HepG2 (cell line): ENCODE data around the gene ATP13A3. TPM values are rescaled to one million over a fixed set of nuclear protein-coding genes. Genes with fewer than 3 reads are reported as not detected.

Experiments
- ATAC-seq: fragments of 200-7000 bp; cut with Tn5 transposase; 3 replicates; pipeline ENCODE4 v1.9.1; 2020; ENCODE audit warnings: mild to moderate bottlenecking, moderate library complexity
- BruUV-seq: library from RNA; stranded (reverse); fragments of 400-500 nt; replicated peaks from 2 replicates; lab custom pipeline; 2021; lab: Mats Ljungman, UMichigan
- CTCF ChIA-PET: fragments of 300-600 bp; formaldehyde crosslinking; extraction: SDS; loops from one replicate; lab custom pipeline; 2021; ENCODE audit warnings: low total read pairs, inconsistent platforms, low intra/inter-chr PET ratio; lab: Yijun Ruan, JAX
- POLR2A ChIA-PET: fragments of 350-600 bp; sonication (Branson Sonifier 250); formaldehyde crosslinking; loops from one replicate; lab custom pipeline; 2020; ENCODE audit warnings: antibody characterized with exemption, inconsistent platforms; lab: Yijun Ruan, JAX
- DNase-seq: peaks from one replicate; pipeline ENCODE4 v3.0.0-alpha.2; 2015; ENCODE audit warnings: low spot score
- FAIRE-seq: peaks from 3 replicates; lab custom pipeline; 2011; peaks lifted over from hg19 to GRCh38; lab: Jason Lieb, UNC
- H2AFZ ChIP-seq: one replicate; pipeline ENCODE4 v1.6.1; 2011; ENCODE audit warnings: low read length, inconsistent platforms
- H3K27ac ChIP-seq: fragments of 300-600 bp; 3 replicates; pipeline ENCODE4 v1.8.0; 2011; ENCODE audit warnings: mixed run types, mild to moderate bottlenecking, mixed read lengths, low read length, inconsistent platforms; ENCODE audit not compliant: insufficient read depth; ENCODE audit errors: extremely low read length
- H3K27me3 ChIP-seq, 2 experiments: fragments of 200-600 bp in 1 of 2; 2 replicates in 1 of 2; 3 replicates in 1 of 2; pipeline versions ENCODE4 v1.6.0 to v1.8.0; 2011; ENCODE audit warnings: low read length in 2 of 2, mild to moderate bottlenecking in 2 of 2, moderate library complexity in 2 of 2, inconsistent platforms in 1 of 2; ENCODE audit not compliant: insufficient read depth in 2 of 2, control insufficient read depth in 1 of 2
- H3K36me3 ChIP-seq, 2 experiments: fragments of 200-600 bp in 1 of 2; replicated peaks in 1 of 2; 2 replicates in 1 of 2; 3 replicates in 1 of 2; pipeline versions ENCODE4 v1.5.1 to v1.8.0; 2011; ENCODE audit warnings: low read length in 2 of 2, inconsistent platforms in 1 of 2; ENCODE audit not compliant: insufficient read depth in 2 of 2, control insufficient read depth in 1 of 2
- H3K4me1 ChIP-seq: 2 replicates; pipeline ENCODE4 v1.5.1; 2012; ENCODE audit warnings: low read length, inconsistent platforms; ENCODE audit not compliant: insufficient read depth
- H3K4me2 ChIP-seq: 2 replicates; pipeline ENCODE4 v1.6.0; 2011; ENCODE audit warnings: low read depth, low read length, inconsistent platforms
- H3K4me3 ChIP-seq, 3 experiments: fragments of 200-600 bp in 1 of 3; sonication (generic), shearing (Covaris generic) in 1 of 3; replicated peaks in 1 of 3; 2 replicates each; pipeline ENCODE4 v1.5.1; 2011 to 2016; ENCODE audit warnings: low read length in 3 of 3, inconsistent platforms in 2 of 3, low read depth in 2 of 3, mild to moderate bottlenecking in 2 of 3, control low read depth in 1 of 3, mixed read lengths in 1 of 3; ENCODE audit not compliant: insufficient read depth in 1 of 3
- H3K79me2 ChIP-seq: one replicate; pipeline ENCODE4 v1.6.1; 2011; ENCODE audit warnings: low read length, inconsistent platforms; ENCODE audit not compliant: insufficient read depth
- H3K9ac ChIP-seq: 2 replicates; pipeline ENCODE4 v1.6.0; 2011; ENCODE audit warnings: mild to moderate bottlenecking, low read depth, low read length, inconsistent platforms; ENCODE audit not compliant: insufficient read depth
- H3K9me3 ChIP-seq: 2 replicates; pipeline ENCODE4 v1.5.1; 2012; ENCODE audit warnings: mild to moderate bottlenecking, low read length
- H4K20me1 ChIP-seq: 2 replicates; pipeline ENCODE4 v1.6.0; 2011; ENCODE audit warnings: inconsistent platforms, mild to moderate bottlenecking, low read length, moderate library complexity; ENCODE audit not compliant: insufficient read depth
- ELF3 ChIP-seq: IDR thresholded peaks from 2 replicates; pipeline ENCODE4 v1.6.1; 2016; ENCODE audit warnings: missing genetic modification reagents, missing compliant biosample characterization
- HMGA1 ChIP-seq: sonication (generic); formaldehyde crosslinking; conservative IDR thresholded peaks from 2 replicates; pipeline ENCODE4 v1.4.0; 2020; ENCODE audit warnings: missing genetic modification reagents
- NAIF1 ChIP-seq: sonication (generic); formaldehyde crosslinking; IDR thresholded peaks from 2 replicates; pipeline ENCODE4 v1.5.0; 2020; ENCODE audit warnings: mild to moderate bottlenecking, missing genetic modification reagents, borderline replicate concordance
- PRMT3 ChIP-seq: sonication (generic); formaldehyde crosslinking; IDR thresholded peaks from 2 replicates; pipeline ENCODE4 v1.8.1; 2022; ENCODE audit warnings: low read depth, mild to moderate bottlenecking, moderate library complexity, missing genetic modification reagents, borderline replicate concordance
- ZNF251 ChIP-seq: sonication (generic); formaldehyde crosslinking; IDR thresholded peaks from 2 replicates; pipeline ENCODE4 v1.9.0; 2021; ENCODE audit warnings: mild to moderate bottlenecking, missing genetic modification reagents
- ZNF7 ChIP-seq: IDR thresholded peaks from 2 replicates; pipeline ENCODE4 v1.6.1; 2016; ENCODE audit warnings: missing biosample characterization, missing genetic modification reagents
- ZNF850 ChIP-seq: sonication (generic); formaldehyde crosslinking; conservative IDR thresholded peaks from 2 replicates; pipeline ENCODE4 v1.9.0; 2021; ENCODE audit warnings: mild to moderate bottlenecking, missing genetic modification reagents
- WGBS: methylation state at CpG from one replicate; pipeline ENCODE4 v1.1.6; 2017; ENCODE audit warnings: low lambda C conversion rate; 5-methylcytosine and 5-hydroxymethylcytosine counted together
- in situ Hi-C: cut with HindIII; loops from 2 replicates; pipeline ENCODE4 v1.10.0; 2017; ENCODE audit warnings: low pct_unique_long_range_greater_than_20kb; ENCODE audit not compliant: extremely low pct_ligation_motif_present
- intact Hi-C: fragments of 100-400 bp; cut with micrococcal nuclease; formaldehyde crosslinking; loops from one replicate; pipeline ENCODE4 v1.10.0; 2022; ENCODE audit not compliant: unreplicated experiment
- polyA plus RNA-seq, 8 experiments: library from polyadenylated mRNA; depleted of rRNA in 3 of 8; stranded (reverse) in 7 of 8; unstranded in 1 of 8; fragments of >200 nt; fragmentation: Illumina TruSeq in 4 of 8; extraction: Trizol in 4 of 8; gene quantifications; 2 replicates each; pipeline versions ENCODE4 v1.2.1 to v1.2.3, GENCODE V29; 2011 to 2016; ENCODE audit warnings: low read depth in 4 of 8, missing spikeins in 1 of 8, mixed read lengths in 1 of 8; ENCODE audit not compliant: insufficient read depth in 1 of 8
- total RNA-seq, 5 experiments: library from RNA; depleted of rRNA; stranded (reverse); fragments of >200 nt; fragmentation: Illumina TruSeq; extraction: Trizol; gene quantifications; 2 replicates each; pipeline ENCODE4 v1.2.3, GENCODE V29; 2016; ENCODE audit warnings: low read depth in 1 of 5
- TF ChIP-seq, protein P1 (sequence below): IDR thresholded peaks from 2 replicates; pipeline ENCODE4 v1.6.1; 2016; ENCODE audit warnings: low read depth, missing genetic modification reagents, missing compliant biosample characterization
- TF ChIP-seq, protein P2 (sequence below): sonication (generic); formaldehyde crosslinking; IDR thresholded peaks from 2 replicates; pipeline ENCODE4 v1.4.0; 2020; ENCODE audit warnings: low read depth, missing genetic modification reagents

Gene ATP13A3
- total and polyA plus RNA-seq, 2 of the 13 experiments (the other 11 are each of a cell fraction or from before 2014, with no cell fraction given), result 44.9 to 80.8 TPM

DNA sequence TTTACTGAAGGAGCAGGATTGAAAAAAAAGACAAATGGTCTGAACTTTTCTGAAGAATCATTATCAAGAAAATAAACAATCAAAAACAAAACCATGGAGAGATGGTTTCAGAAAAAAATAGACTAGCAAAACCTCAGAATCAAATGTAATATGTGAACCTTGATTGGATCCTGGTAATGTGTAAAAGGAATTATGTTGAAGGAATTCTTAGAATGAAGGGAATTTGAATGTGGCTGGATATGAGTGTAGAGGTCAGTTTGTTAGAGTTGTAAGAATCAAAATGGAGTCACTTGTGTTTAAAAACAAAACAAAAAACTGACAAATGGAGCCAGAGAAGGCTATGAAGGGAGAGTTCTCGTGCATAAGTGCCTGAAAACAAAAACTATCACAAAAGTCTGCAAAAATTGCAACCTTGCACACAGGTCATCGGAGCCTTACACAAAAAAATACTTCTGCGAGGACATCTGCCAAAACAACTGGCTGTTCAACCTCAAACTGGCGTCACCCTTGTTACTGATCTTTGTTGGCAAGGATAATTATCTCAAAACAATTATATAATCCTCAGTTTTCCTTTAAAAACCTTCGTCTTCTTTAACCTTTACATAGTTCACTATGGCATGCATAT is 19.1 kb upstream of the ATP13A3 start:
- H2AFZ ChIP-seq, result no peak overlapping the region
- no peak for ATAC-seq
- no TSS peak for BruUV-seq

DNA sequence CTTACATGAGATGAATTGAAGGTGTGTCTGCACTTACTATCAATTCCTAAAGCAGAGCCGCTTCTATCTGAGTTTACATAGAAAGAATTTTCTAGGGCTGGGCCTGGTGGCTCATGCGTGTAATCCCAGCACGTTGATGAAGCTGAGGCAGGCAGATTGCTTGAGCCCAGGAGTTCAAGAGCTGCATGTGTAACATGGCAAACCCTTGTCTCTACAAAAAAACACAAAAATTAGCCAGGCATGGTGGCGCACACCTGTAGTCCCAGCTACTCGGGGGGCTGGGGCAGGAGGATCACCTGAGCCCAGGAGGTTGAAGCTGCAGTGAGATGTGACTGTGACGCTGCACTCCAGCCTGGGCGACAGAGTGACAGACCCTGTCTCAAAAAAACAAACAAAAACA is 18.1 kb upstream of the ATP13A3 start:
- no peak for FAIRE-seq
- TF ChIP-seq PRMT3 (CRISPR knock-in tag), result no peak
- TF ChIP-seq, protein P1, sequence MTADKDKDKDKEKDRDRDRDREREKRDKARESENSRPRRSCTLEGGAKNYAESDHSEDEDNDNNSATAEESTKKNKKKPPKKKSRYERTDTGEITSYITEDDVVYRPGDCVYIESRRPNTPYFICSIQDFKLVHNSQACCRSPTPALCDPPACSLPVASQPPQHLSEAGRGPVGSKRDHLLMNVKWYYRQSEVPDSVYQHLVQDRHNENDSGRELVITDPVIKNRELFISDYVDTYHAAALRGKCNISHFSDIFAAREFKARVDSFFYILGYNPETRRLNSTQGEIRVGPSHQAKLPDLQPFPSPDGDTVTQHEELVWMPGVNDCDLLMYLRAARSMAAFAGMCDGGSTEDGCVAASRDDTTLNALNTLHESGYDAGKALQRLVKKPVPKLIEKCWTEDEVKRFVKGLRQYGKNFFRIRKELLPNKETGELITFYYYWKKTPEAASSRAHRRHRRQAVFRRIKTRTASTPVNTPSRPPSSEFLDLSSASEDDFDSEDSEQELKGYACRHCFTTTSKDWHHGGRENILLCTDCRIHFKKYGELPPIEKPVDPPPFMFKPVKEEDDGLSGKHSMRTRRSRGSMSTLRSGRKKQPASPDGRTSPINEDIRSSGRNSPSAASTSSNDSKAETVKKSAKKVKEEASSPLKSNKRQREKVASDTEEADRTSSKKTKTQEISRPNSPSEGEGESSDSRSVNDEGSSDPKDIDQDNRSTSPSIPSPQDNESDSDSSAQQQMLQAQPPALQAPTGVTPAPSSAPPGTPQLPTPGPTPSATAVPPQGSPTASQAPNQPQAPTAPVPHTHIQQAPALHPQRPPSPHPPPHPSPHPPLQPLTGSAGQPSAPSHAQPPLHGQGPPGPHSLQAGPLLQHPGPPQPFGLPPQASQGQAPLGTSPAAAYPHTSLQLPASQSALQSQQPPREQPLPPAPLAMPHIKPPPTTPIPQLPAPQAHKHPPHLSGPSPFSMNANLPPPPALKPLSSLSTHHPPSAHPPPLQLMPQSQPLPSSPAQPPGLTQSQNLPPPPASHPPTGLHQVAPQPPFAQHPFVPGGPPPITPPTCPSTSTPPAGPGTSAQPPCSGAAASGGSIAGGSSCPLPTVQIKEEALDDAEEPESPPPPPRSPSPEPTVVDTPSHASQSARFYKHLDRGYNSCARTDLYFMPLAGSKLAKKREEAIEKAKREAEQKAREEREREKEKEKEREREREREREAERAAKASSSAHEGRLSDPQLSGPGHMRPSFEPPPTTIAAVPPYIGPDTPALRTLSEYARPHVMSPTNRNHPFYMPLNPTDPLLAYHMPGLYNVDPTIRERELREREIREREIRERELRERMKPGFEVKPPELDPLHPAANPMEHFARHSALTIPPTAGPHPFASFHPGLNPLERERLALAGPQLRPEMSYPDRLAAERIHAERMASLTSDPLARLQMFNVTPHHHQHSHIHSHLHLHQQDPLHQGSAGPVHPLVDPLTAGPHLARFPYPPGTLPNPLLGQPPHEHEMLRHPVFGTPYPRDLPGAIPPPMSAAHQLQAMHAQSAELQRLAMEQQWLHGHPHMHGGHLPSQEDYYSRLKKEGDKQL (CRISPR knock-in tag), result no peak
- TF ChIP-seq ZNF850 (CRISPR knock-in tag), result no peak
- TF ChIP-seq ZNF251 (CRISPR knock-in tag), result no peak
- TF ChIP-seq, protein P2, sequence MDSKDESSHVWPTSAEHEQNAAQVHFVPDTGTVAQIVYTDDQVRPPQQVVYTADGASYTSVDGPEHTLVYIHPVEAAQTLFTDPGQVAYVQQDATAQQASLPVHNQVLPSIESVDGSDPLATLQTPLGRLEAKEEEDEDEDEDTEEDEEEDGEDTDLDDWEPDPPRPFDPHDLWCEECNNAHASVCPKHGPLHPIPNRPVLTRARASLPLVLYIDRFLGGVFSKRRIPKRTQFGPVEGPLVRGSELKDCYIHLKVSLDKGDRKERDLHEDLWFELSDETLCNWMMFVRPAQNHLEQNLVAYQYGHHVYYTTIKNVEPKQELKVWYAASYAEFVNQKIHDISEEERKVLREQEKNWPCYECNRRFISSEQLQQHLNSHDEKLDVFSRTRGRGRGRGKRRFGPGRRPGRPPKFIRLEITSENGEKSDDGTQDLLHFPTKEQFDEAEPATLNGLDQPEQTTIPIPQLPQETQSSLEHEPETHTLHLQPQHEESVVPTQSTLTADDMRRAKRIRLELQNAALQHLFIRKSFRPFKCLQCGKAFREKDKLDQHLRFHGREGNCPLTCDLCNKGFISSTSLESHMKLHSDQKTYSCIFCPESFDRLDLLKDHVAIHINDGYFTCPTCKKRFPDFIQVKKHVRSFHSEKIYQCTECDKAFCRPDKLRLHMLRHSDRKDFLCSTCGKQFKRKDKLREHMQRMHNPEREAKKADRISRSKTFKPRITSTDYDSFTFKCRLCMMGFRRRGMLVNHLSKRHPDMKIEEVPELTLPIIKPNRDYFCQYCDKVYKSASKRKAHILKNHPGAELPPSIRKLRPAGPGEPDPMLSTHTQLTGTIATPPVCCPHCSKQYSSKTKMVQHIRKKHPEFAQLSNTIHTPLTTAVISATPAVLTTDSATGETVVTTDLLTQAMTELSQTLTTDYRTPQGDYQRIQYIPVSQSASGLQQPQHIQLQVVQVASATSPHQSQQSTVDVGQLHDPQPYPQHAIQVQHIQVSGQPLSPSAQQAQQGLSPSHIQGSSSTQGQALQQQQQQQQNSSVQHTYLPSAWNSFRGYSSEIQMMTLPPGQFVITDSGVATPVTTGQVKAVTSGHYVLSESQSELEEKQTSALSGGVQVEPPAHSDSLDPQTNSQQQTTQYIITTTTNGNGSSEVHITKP (CRISPR knock-in tag), result no peak
- no peak for TF ChIP-seq ELF3 (CRISPR knock-in tag)
- TF ChIP-seq NAIF1 (CRISPR knock-in tag), result no peak

More for the DNA sequence above, 19.1 kb upstream of the ATP13A3 start:
- Histone ChIP-seq H3K9me3 (no peaks in the 10 kb centered on the region), H4K20me1 (no peaks in the 10 kb centered on the region), H3K79me2 (no peaks in the 10 kb centered on the region), H3K4me1 (peaks cover 27% of the 10 kb centered on the region), H3K36me3 (no peaks in the 10 kb centered on the region), H3K9ac (no peak overlapping the region), H3K4me2 (no peak overlapping the region), H3K27me3 (no peaks in the 10 kb centered on the region), H3K27ac (no peak overlapping the region), H3K4me3 (no peak overlapping the region)
- WGBS, result 86% methylated on average over 5 of the region's 5 CpGs
- in situ Hi-C loops, result no loop called here
- no peak for DNase-seq
- TF ChIP-seq HMGA1 (CRISPR knock-in tag) (no peak), ZNF7 (CRISPR knock-in tag) (0 out of 2 replicates have a peak, but pooled peaks have one; percentile 18)
- CTCF ChIA-PET, result no interaction called here
- POLR2A ChIA-PET, result no interaction called here
- intact Hi-C loops, result no loop called here
- no peak for FAIRE-seq

More for the DNA sequence above, 18.1 kb upstream of the ATP13A3 start:
- ATAC-seq (no peak), DNase-seq (no peak)
- H3K4me1 ChIP-seq, result peaks cover 35% of the 10 kb centered on the region
- H2AFZ ChIP-seq, result no peak overlapping the region
- in situ Hi-C loops (no loop called here), intact Hi-C loops (no loop called here)
- ChIA-PET CTCF (no interaction called here), POLR2A (no interaction called here)
- H3K9ac ChIP-seq, result no peak overlapping the region
- no peaks in the 10 kb centered on the region for H3K79me2 ChIP-seq
- H3K27ac ChIP-seq, result no peak overlapping the region
- 90% methylated on average over 7 of the region's 7 CpGs for WGBS
- H3K27me3 ChIP-seq, result no peaks in the 10 kb centered on the region
- no TSS peak for BruUV-seq
- H3K9me3 ChIP-seq, result no peaks in the 10 kb centered on the region
- no peak overlapping the region for H3K4me3 ChIP-seq
- no peaks in the 10 kb centered on the region for H3K36me3 ChIP-seq
- H3K4me2 ChIP-seq, result no peak overlapping the region
- no peaks in the 10 kb centered on the region for H4K20me1 ChIP-seq
